Neural cell (in vitro differentiated cells): Measurements from ENCODE around the gene CBX6. TPM values are rescaled to one million over a fixed set of nuclear protein-coding genes. Genes with fewer than 3 reads are reported as not detected.

Experiments
- H2AFZ ChIP-seq: fragments of 200-600, 300-800 bp; sonication (generic), shearing (Covaris generic); 2 replicates; pipeline ENCODE4 v1.6.0; 2014; ENCODE audit warnings: low read depth, mild to moderate bottlenecking, antibody characterized with exemption, low read length, moderate library complexity
- H3F3A ChIP-seq: fragments of 200-600 bp; shearing (Covaris generic); 2 replicates; pipeline ENCODE4 v1.6.1; 2016; ENCODE audit warnings: mild to moderate bottlenecking, moderate library complexity, mixed read lengths, antibody characterized with exemption, low read length; ENCODE audit not compliant: insufficient read depth, poor library complexity, severe bottlenecking
- H3K27ac ChIP-seq: fragments of 200-600, 300-800 bp; sonication (generic), shearing (Covaris generic); 2 replicates; pipeline ENCODE4 v1.5.1; 2014; ENCODE audit warnings: mild to moderate bottlenecking, low read length, moderate library complexity
- H3K27me3 ChIP-seq: fragments of 300-800, 200-600 bp; sonication (generic), shearing (Covaris generic); 2 replicates; pipeline ENCODE4 v1.6.0; 2014; ENCODE audit warnings: mild to moderate bottlenecking, low read depth, low read length, moderate library complexity; ENCODE audit not compliant: insufficient read depth
- H3K36me3 ChIP-seq: fragments of 300-800, 200-600 bp; sonication (generic), shearing (Covaris generic); 2 replicates; pipeline ENCODE4 v1.5.1; 2014; ENCODE audit warnings: mild to moderate bottlenecking, antibody characterized with exemption, low read length, moderate library complexity; ENCODE audit not compliant: insufficient read depth
- H3K4me2 ChIP-seq: fragments of 300-800, 200-600 bp; sonication (generic), shearing (Covaris generic); 2 replicates; pipeline ENCODE4 v1.6.0; 2014; ENCODE audit warnings: mild to moderate bottlenecking, low read length
- H3K4me3 ChIP-seq: fragments of 300-800, 200-600 bp; sonication (generic), shearing (Covaris generic); 2 replicates; pipeline ENCODE4 v1.5.1; 2014; ENCODE audit warnings: mild to moderate bottlenecking, low read length, moderate library complexity
- H3K79me2 ChIP-seq: fragments of 200-600 bp; shearing (Covaris generic); replicated peaks from 2 replicates; pipeline ENCODE4 v1.6.0; 2014; ENCODE audit warnings: mild to moderate bottlenecking, low read length, moderate library complexity; ENCODE audit not compliant: insufficient read depth
- H3K9ac ChIP-seq: fragments of 300-800, 200-600 bp; sonication (generic), shearing (Covaris generic); 2 replicates; pipeline ENCODE4 v1.6.1; 2016; ENCODE audit warnings: mild to moderate bottlenecking, low read length, mixed read lengths
- H3K9me2 ChIP-seq: fragments of 200-600 bp; shearing (Covaris generic); 2 replicates; pipeline ENCODE4 v1.6.1; 2016; ENCODE audit warnings: mild to moderate bottlenecking, low read length, mixed read lengths; ENCODE audit not compliant: insufficient read depth
- H3K9me3 ChIP-seq: fragments of 200-600, 300-800 bp; sonication (generic), shearing (Covaris generic); 2 replicates; pipeline ENCODE4 v1.6.1; 2016; ENCODE audit warnings: mild to moderate bottlenecking, mixed run types, low read length, moderate library complexity, mixed read lengths
- H4K20me1 ChIP-seq: fragments of 200-600 bp; shearing (Covaris generic); 2 replicates; pipeline ENCODE4 v1.6.1; 2016; ENCODE audit warnings: mild to moderate bottlenecking, mixed run types; ENCODE audit not compliant: insufficient read depth
- CTCF ChIP-seq: fragments of 450-650 bp; IDR thresholded peaks from 2 replicates; pipeline ENCODE4 v1.5.1; 2014; ENCODE audit warnings: antibody characterized with exemption, mild to moderate bottlenecking, moderate library complexity; ENCODE audit not compliant: poor library complexity, severe bottlenecking
- EP300 ChIP-seq: fragments of 450-650 bp; conservative IDR thresholded peaks from 2 replicates; pipeline ENCODE4 v1.6.1; 2014; ENCODE audit warnings: antibody characterized with exemption, mild to moderate bottlenecking, moderate library complexity; ENCODE audit not compliant: poor library complexity, severe bottlenecking
- EZH2 ChIP-seq: fragments of 200-600, 300-800 bp; shearing (Covaris generic), sonication (generic); IDR thresholded peaks from 2 replicates; pipeline ENCODE4 v1.6.1; 2014; ENCODE audit warnings: antibody characterized with exemption, low read length, borderline replicate concordance, mild to moderate bottlenecking; ENCODE audit not compliant: insufficient read depth, poor library complexity, severe bottlenecking
- MXI1 ChIP-seq: fragments of 450-650 bp; conservative IDR thresholded peaks from 2 replicates; pipeline ENCODE4 v1.6.1; 2014; ENCODE audit warnings: antibody characterized with exemption, mild to moderate bottlenecking; ENCODE audit not compliant: poor library complexity, severe bottlenecking
- RAD21 ChIP-seq: fragments of 450-650 bp; conservative IDR thresholded peaks from 2 replicates; pipeline ENCODE4 v1.6.1; 2014; ENCODE audit warnings: antibody characterized with exemption, mild to moderate bottlenecking, moderate library complexity
- REST ChIP-seq: IDR thresholded peaks from 2 replicates; pipeline ENCODE4 v1.6.1; 2012; ENCODE audit warnings: borderline replicate concordance
- SMC3 ChIP-seq: fragments of 450-650 bp; conservative IDR thresholded peaks from 2 replicates; pipeline ENCODE4 v1.6.1; 2014; ENCODE audit warnings: antibody characterized with exemption, mild to moderate bottlenecking, moderate library complexity; ENCODE audit not compliant: poor library complexity
- TAF1 ChIP-seq: IDR thresholded peaks from 2 replicates; pipeline ENCODE4 v1.6.1; 2012; ENCODE audit warnings: low read depth
- polyA plus RNA-seq: library from polyadenylated mRNA; depleted of rRNA; stranded (reverse); fragments of >200 nt; gene quantifications from 2 replicates; pipeline ENCODE4 v1.2.3, GENCODE V29; 2014

The CBX6 gene
- polyA plus RNA-seq, 1 donor from 2014 or later = 13.0 TPM

GRCh38 chr22:38871360-38872171 is 450 bp downstream of the CBX6 start:
- no peaks in the 10 kb centered on the region for H3K9me3 ChIP-seq
- H3K36me3 ChIP-seq = no peaks in the 10 kb centered on the region
- H3K27ac ChIP-seq = peak overlapping the region; percentile 88
- no peaks in the 10 kb centered on the region for H3F3A ChIP-seq
- TF ChIP-seq RAD21 = no peak
- TF ChIP-seq TAF1 = no peak
- no peak for TF ChIP-seq EZH2
- no peak for TF ChIP-seq CTCF
- no peak for TF ChIP-seq SMC3
- TF ChIP-seq EP300 = no peak
- no peak for TF ChIP-seq MXI1
- TF ChIP-seq REST = no peak
- no peak overlapping the region for H2AFZ ChIP-seq
- H3K9me2 ChIP-seq = no peaks in the 10 kb centered on the region
- H4K20me1 ChIP-seq = peaks cover 7% of the 10 kb centered on the region
- no peaks in the 10 kb centered on the region for H3K27me3 ChIP-seq
- H3K79me2 ChIP-seq = peaks cover 25% of the 10 kb centered on the region
- H3K4me2 ChIP-seq = peak overlapping the region; percentile 97
- peak overlapping the region; percentile 84 for H3K9ac ChIP-seq
- H3K4me3 ChIP-seq = peak overlapping the region; percentile 94

- Histone ChIP-seq H3K9me3 (no peaks in the 10 kb centered on the region), H3K4me2 (peak overlapping the region; percentile 97), H3K27me3 (no peaks in the 10 kb centered on the region), H3K9ac (peak overlapping the region; percentile 84), H3K79me2 (peaks cover 25% of the 10 kb centered on the region), H2AFZ (no peak overlapping the region), H3K36me3 (no peaks in the 10 kb centered on the region), H4K20me1 (peaks cover 12% of the 10 kb centered on the region), H3K4me3 (peak overlapping the region; percentile 94), H3K9me2 (no peaks in the 10 kb centered on the region), H3F3A (no peaks in the 10 kb centered on the region), H3K27ac (peak overlapping the region; percentile 88)
- TF ChIP-seq SMC3 (no peak), EP300 (no peak), CTCF (no peak), RAD21 (no peak)
Measured at GRCh38 chr22:38870791-38871359, 1.1 kb downstream of the CBX6 start.
